NOMO-1 treated with dmso at 0.1 percent for 144 hours (cell line): Measurements from ENCODE around the gene CYB5D1.

ENCODE experiments used
- DNase-seq: peaks from one replicate; lab custom pipeline; 2025; ENCODE audit not compliant: unreplicated experiment; lab: John Stamatoyannopoulos, UW

Gene CYB5D1

DNA sequence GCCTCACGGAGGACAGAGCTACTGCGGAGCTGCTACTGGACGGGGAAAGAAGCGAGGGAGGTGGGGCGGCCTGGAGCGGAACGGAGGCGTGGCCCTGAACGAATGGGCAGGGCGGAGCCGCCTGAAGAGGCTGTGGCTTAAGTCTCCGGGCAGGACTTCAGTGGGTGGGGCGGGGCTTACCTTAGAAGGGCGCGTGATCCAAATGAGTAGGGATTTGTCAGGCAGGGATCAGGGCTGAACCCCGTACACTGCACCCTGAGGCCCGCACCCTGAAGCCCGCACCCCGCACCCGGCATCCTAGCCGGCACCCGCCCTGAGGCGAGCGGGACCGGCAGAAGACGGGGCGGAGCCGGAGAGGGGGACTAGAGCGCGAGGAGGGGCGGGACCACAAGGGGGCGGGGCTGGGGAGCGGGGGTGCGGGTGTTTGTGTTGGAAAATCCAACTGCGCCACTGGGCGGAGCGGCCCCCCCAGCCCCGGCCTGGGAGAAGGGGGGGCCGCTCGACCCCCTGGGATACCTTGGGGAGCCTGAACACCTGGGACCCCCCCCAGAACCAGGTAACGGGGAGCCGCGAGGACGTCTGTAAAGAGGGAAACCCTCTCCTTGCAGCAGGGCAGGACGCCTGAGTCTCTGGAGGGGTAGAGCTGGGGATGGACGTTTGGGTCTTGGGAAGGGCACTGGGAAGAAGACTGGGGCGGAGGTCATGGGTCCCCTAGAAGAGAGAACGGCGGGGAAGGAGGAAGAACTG is 23.8 kb upstream of the CYB5D1 start, which contains the start of gene KDM6B:
KDM6B (plus strand) TSS at position 423 of the 747 bp plus-strand sequence. CDS start 11,338 bp downstream, outside the sequence.
- peak; percentile 94 for DNase-seq

DNA sequence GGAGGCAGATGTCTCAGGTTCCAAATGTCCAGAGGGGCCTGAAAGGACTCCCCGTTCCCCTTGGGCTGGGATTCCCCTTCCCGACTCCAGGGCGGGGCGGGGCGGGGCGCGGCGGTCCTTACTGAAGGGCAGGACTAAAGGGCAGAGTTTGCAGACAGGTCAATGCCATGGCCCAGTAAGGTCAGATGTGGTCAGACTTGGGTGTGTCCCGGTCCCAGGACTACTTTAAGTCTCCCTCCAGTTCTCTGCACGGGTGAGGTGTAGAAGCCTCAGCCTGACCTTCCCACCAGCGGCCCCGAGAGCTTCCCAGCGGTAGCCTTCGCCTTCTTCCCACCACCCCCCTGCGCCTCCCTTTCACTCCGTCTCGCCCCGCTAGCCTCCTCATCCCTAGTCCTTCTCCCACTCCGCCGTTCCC is 23.3 kb upstream of the CYB5D1 start:
- no peak for DNase-seq

DNA sequence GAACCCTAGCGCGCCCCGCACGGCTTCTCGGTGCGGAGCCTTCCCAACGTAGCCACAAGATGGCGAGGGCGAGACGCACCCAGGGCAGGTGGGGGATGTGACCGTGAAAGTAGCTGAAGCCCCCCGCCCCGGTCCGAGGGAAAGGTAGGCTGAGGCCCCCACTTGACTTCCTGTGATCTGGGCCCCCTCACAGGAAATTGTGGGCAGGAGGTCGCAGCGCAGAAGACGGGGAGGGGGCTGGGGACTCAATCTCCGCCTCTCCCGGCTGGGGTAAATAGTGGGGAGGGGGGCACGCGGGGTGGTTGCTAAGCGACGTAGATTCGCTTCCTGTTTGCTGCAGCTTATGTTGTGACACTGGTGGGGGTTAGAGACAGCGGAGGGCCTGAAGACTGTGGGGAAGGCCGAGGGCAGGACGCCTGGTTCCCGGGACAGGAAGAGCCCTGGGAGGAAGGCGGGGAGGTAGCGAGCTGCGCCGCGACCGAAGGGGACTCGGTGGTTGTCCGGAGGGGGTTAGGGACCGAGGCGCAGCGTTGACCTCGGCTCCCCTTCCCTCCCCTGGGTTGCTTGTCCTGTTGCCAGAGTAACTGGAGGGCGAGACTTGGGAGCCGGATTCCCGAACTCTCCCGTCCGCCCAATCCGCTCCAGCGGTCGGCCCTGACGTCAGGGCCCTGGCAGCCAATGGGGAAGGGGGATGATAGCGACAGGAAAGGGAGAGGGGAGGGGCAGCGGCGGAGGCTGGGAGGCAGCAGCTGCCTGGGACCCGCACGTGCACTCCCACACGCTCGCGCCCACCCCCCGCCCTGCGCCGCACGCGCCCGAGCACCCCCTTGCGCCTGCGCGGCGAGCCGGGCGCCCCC is 22.6 kb upstream of the CYB5D1 start:
- peak; percentile 87 for DNase-seq

DNA sequence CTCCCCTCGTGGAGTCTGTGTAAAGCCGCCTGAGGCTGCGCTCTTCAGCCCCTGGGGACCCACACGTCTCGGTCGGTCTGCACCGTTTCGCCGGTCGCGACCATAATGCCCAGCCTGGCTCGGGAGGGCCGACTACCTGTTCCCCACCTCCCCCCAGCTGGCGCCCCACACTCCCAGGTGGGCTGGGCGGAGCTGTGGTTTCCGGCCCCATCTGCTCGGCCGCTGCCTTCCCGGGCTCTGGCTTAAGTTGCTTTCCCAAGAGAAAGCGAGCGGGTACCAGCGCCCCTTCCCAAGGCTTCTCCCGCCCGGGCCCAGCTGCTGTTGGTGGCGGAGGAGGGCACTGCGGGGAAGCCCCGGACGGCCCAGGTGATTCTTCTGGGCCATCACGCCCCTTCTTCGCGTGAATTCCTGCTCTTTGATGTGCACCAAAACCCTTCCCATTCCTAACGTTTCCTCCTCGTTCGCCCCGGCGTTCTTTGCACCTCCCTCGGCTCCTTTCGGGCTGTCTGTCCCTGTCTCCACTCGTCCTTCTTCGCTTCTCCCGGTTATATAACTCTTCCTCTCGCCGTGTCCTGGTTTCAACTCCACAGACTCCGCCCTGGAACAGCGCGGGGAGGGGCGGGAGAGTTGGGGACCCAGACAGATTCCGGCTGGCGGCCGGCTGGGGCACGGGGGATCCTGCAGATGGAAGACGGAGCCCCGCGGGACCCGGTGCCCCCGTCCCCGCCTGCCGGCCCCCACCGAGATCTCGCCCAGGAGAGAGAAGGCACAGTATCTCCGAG is 21.8 kb upstream of the CYB5D1 start:
- no peak for DNase-seq

GRCh38 chr17:7836596-7837407 is 21.0 kb upstream of the CYB5D1 start:
- peak; percentile 91 for DNase-seq

DNA sequence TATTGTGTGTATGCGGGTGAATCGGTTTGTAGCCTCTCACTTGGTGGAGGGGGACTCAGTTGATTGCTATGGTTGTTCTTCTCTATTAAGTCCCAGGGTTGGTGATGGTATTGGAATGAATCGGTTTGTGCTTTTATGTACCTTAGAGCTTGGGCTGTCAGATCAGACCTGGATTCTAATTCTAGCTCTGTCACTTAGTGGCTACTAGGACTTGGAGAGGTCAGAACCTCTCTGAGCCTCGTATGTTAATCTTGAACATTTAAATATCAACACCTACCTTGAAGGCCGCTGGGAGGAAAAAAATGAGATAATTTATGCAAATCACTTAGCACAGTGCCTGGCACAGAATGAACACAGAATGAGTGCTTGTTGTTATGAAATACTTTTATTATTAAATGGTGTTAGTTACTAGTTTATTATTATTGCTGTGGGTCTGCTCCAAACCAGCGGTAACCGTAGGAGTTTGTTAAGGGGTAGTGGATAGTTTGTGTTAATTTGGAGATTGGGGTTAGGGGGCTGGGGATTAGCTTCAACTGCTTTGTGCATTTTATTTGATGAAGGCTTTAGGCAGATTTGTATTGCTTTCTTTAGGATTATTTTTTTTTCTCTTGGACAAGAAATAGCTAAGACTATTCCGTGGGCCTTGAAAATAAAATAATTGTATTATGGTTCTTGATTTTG is 20.3 kb upstream of the CYB5D1 start:
- DNase-seq, result no peak

- peak; percentile 76 for DNase-seq
These were observed 19.4 kb upstream of the CYB5D1 start for GRCh38 chr17:7838090-7839075.

DNA sequence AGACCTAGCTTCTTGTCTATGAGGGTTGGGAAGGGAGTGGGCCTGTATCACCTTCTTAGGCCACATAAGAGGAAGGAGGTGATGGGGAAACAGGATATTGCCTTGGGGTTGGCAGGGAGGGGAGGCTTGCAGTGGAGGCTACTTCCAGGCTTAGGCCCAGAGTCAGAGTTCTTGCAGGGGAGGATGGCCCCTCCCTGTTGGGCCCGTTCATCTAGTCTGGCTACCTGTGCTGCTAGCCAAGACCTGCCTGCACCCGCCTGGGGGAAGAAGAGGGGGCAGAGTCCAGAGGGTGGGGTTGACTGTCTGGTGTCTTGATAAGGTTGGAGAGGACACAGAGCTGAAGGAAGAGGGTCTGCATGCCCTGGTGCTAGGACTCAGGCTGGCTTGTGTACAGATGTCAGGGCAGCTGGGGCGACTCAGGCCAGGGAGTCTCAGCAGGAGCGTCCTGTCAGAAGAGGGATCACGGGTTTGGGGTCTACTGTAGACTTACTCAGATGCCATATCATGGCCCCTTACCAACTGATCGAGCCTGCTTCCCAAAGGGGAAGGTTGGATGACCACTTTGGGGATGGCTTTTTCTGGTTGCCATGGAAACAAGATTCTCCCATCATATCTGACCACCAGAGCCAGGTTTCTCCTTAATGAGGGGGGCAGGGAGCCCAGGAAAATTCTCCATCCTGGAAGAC is 18.5 kb upstream of the CYB5D1 start:
- DNase-seq, result peak; percentile 76

DNA sequence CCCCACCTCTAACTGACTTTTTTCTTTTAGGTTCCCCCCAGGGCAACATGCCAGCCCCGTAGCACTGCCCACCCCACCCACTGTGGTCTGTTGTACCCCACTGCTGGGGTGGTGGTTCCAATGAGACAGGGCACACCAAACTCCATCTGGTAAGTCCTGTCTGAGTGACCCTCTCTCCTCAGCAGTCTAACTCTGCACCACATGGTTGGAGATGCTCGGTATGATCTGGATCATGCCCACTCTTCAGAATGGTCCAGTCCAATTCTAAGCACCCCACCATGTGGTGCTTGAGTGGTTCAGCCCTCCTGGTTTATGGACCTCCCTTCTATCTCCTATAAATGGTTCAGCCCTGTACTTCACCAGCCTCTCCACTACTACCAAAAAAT is 17.9 kb upstream of the CYB5D1 start:
- DNase-seq, result no peak

DNA sequence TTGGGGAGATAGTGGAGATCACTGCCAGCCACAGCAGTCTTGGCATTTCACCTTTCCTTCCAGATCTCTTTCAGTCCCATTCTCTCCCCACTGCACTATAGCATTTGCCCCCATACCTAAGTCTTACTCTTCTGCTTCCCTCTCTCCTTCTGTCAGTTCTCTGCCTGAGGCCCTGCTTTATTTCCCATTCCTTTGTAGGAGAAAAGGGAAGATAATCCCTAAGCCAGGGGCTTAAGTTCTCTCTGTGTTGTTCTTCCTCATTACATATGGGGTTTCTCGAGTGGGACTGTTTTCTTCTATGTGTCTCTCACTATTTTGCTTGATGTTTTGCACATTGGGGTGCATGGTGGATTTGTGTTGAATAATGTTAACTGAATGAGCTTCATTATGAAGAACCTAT is 17.4 kb upstream of the CYB5D1 start:
- no peak for DNase-seq

GRCh38 chr17:7840875-7841274 is 16.9 kb upstream of the CYB5D1 start:
- no peak for DNase-seq

- peak; percentile 64 for DNase-seq
These were observed 16.3 kb upstream of the CYB5D1 start for GRCh38 chr17:7841396-7841914.

- DNase-seq, result peak; percentile 64
These were observed 15.9 kb upstream of the CYB5D1 start for GRCh38 chr17:7841915-7842379.

- DNase-seq, result peak; percentile 43
These were observed 15.2 kb upstream of the CYB5D1 start for GRCh38 chr17:7842380-7843256.

DNA sequence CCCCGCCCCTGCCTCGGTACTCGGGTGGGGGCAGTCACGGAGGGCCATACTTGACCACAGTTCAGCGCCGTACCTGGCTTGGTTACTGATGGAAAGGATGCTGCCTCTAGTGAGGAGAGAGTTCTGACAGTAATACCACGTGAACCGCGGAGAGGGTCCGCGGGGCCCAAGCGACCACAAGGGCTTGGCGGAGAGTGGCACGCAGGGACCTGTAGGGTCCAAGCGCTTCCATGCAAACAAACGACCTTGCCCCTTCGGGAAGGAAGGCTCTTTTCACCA is 14.6 kb upstream of the CYB5D1 start:
- DNase-seq, result no peak

GRCh38 chr17:7843536-7844291 is 14.1 kb upstream of the CYB5D1 start:
- DNase-seq, result peak; percentile 72
